Coronary artery (tissue), 2 donors: ENCODE results near the gene LIM2.
A peak's percentile ranks its signal among the peaks of the same experiment; 100 is the strongest.

Source experiments
- DNase-seq: peaks from one replicate; pipeline ENCODE4 v3.0.0-alpha.2; 2017; ENCODE audit warnings: low spot score
- H3K27ac ChIP-seq, 2 donors: fragments of 200-600 bp; sonication (generic); one replicate each; pipeline ENCODE4 v1.5.1; 2016 to 2019
- H3K4me3 ChIP-seq: fragments of 200-600 bp; sonication (generic); 2 replicates; pipeline ENCODE4 v1.5.1; 2016; ENCODE audit warnings: mild to moderate bottlenecking, moderate library complexity
- CTCF ChIP-seq: fragments of 200-600 bp; sonication (generic); IDR thresholded peaks from one replicate; pipeline ENCODE4 v1.5.1; 2019; ENCODE audit warnings: antibody characterized with exemption

The LIM2 gene

GRCh38 chr19:51364200-51365106 is 23.3 kb downstream of the LIM2 start:
- DNase-seq = no peak
- H3K4me3 ChIP-seq = no peak overlapping the region
- H3K27ac ChIP-seq = peak overlapping the region in 1 of 2 donors; percentile 80
- TF ChIP-seq CTCF = no peak

- no peak for TF ChIP-seq CTCF
- H3K27ac ChIP-seq = no peak overlapping the region
- DNase-seq = no peak
- no peak overlapping the region for H3K4me3 ChIP-seq
These were observed 26.5 kb downstream of the LIM2 start for GRCh38 chr19:51361239-51361638.

DNA sequence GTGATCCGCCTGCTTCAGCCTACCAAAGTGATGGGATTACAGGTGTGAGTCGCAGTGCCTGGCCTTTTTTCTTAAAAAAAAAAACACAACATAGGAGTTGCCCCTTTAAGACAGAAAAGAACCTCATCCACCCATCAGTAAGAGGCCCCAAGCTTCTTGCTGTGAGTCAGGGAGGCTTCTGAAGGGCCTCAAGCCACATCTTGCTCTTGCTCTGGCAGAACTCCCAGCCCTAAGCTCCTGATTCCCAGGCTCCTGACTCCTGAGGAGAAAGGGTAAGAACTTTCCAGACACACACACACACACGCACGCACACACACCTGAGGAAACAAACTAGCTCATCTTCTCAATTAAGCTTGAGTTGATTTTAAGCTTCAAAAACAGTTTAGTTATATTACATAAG is 28.5 kb downstream of the LIM2 start:
- no peak for TF ChIP-seq CTCF
- no peak for DNase-seq
- Histone ChIP-seq H3K4me3 (no peak overlapping the region), H3K27ac (no peak overlapping the region)

GRCh38 chr19:51357952-51358351 is 29.8 kb downstream of the LIM2 start:
- DNase-seq = no peak
- H3K27ac ChIP-seq = no peak overlapping the region
- no peak for TF ChIP-seq CTCF
- no peak overlapping the region for H3K4me3 ChIP-seq

DNA sequence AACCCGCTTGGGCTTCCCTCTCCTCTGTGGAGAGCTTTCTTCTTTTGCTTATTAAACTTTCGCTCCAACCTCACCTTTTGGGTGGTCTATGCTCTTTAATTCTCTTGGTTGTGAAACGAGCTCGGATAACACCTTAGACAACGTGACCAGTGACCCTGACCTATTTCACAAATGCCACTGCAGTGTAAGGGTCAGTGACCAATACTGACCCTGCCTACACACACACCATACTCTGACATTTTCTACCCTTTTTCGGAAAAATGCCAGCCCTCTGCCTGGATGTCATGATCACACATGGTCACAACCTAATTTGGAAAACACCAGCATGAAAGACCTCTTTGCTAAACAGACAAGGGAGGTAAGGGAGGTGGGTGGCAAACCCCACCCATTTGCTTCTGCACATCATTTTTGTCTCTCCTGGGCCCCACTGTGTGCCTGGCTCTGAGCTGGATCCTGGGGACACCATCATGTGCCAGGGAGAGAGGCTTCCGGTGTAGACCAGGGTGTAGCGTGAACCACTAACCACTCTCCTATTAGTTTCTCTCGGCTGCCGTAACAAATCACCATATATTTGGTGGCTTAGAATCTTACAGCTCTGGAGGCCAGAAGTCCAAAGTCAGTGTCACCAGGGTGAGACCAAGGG is 31.5 kb downstream of the LIM2 start:
- TF ChIP-seq CTCF = no peak
- DNase-seq = no peak
- Histone ChIP-seq H3K27ac (no peak overlapping the region), H3K4me3 (no peak overlapping the region)

- Histone ChIP-seq H3K27ac (no peak overlapping the region), H3K4me3 (no peak overlapping the region)
- DNase-seq = no peak
- TF ChIP-seq CTCF = no peak
These were observed 33.0 kb downstream of the LIM2 start for GRCh38 chr19:51354742-51355148.
